ENCODE measurements around the gene NECTIN3.

Gene NECTIN3

GRCh38 chr3:111210003-111210711, 138.5 kb downstream of the NECTIN3 start:
- DNase-seq (ENCODE audit: low spot score), result peak; percentile 59

GRCh38 chr3:111210866-111211564, 139.4 kb downstream of the NECTIN3 start:
- no peak for DNase-seq (ENCODE audit: low spot score)

DNA sequence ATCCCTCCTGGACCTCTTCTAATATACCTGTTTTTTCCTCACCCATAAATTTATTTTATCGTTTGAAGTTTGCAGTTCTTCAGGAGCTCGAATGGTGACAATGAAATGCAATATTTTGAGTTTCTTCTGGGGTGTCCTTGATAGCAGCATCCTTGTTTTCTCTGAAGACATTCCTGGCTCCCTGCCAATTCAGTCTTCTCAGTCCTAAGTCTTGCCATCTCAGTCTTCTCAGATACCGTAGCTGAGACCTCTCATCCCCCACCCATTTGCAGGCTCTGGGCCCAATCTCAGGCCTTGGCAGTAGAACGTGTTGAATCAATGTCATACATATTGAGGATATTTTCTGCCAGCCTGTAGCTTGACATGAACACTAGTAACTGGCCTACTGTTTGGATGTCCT, 140.9 kb downstream of the NECTIN3 start:
- DNase-seq (ENCODE audit: low spot score), result no peak

GRCh38 chr3:111215481-111215880, 143.9 kb downstream of the NECTIN3 start:
- DNase-seq (ENCODE audit: low spot score), result no peak

DNA sequence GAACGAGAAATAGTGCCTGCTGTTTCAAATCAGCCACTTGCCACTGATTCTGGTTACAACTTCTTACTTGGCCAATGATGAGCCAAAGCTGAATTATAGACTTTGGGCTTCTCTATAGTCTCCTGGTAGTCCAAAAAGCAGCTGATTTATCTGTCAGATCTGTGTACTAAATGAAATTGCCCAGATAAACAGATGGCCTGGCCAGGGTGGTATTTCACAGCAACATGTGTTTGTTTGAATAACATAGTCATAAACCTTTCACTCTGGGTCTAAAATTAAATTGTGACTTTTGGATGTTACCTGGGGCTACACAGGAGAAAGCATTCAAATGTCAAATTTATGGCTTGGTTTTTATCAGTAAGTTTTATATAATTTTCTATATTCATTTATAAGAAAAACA, 147.0 kb downstream of the NECTIN3 start:
- DNase-seq (ENCODE audit: low spot score), result no peak

- peak; percentile 27 for DNase-seq (ENCODE audit: low spot score)
These were observed 155.6 kb downstream of the NECTIN3 start for GRCh38 chr3:111227216-111227615.

GRCh38 chr3:111229301-111229700, 157.7 kb downstream of the NECTIN3 start:
- DNase-seq (ENCODE audit: low spot score), result no peak

GRCh38 chr3:111236836-111237713, 165.5 kb downstream of the NECTIN3 start:
- peak; percentile 48 for DNase-seq (ENCODE audit: low spot score)

GRCh38 chr3:111237946-111238345, 166.3 kb downstream of the NECTIN3 start:
- no peak for DNase-seq (ENCODE audit: low spot score)

- DNase-seq (ENCODE audit: low spot score), result no peak
These were observed 167.3 kb downstream of the NECTIN3 start for GRCh38 chr3:111238885-111239284.

GRCh38 chr3:111241960-111242359, 170.3 kb downstream of the NECTIN3 start:
- no peak for DNase-seq (ENCODE audit: low spot score)
